ENCODE data around the gene CHD9NB. TPM values are rescaled to one million over a fixed set of nuclear protein-coding genes. Genes with fewer than 3 reads are reported as not detected.

Gene CHD9NB
- polyA plus RNA-seq, 6 donors from 2014 or later, result 0.16 TPM; not detected in 5

- ATAC-seq (ENCODE audit: low read depth in 2 of 2), result no peak
- H3K4me1 Mint-ChIP-seq, result no peaks in the 10 kb centered on the region
- peaks cover 0 to 11% (median 6%) of the 10 kb centered on the region in 7 donors for H3K9me3 Mint-ChIP-seq
Measured at GRCh38 chr16:53029971-53030370, 22.7 kb downstream of the CHD9NB start.

GRCh38 chr16:53024045-53024444 lies 28.7 kb downstream of the CHD9NB start:
- Mint-ChIP-seq H3K27me3 (peaks cover 2 to 16% (median 10%) of the 10 kb centered on the region in 3 donors), H3K27ac (peak overlapping the region in 1 of 6 donors; percentile 7), H3K9me3 (peaks cover 0 to under 1% (median 0%) of the 10 kb centered on the region in 7 donors), H3K4me1 (no peaks in the 10 kb centered on the region), H3K36me3 (no peaks in the 10 kb centered on the region), H3K4me3 (no peak overlapping the region)
- ATAC-seq (ENCODE audit: low read depth in 2 of 2) (no peak), DNase-seq (no peak)

More at GRCh38 chr16:53029971-53030370, 22.7 kb downstream of the CHD9NB start:
- DNase-seq, result no peak
- Mint-ChIP-seq H3K27me3 (peaks cover 21 to 25% (median 22%) of the 10 kb centered on the region in 3 donors), H3K4me3 (no peak overlapping the region), H3K36me3 (peaks cover 8 to 13% of the 10 kb centered on the region in 2 donors), H3K27ac (no peak overlapping the region)

GRCh38 chr16:53022374-53022773 lies 30.3 kb downstream of the CHD9NB start:
- H3K27ac Mint-ChIP-seq, result no peak overlapping the region
- DNase-seq (no peak), ATAC-seq (ENCODE audit: low read depth in 2 of 2) (no peak)
- peaks cover 0 to 16% (median 10%) of the 10 kb centered on the region in 3 donors for H3K27me3 Mint-ChIP-seq
- no peaks in the 10 kb centered on the region for H3K9me3 Mint-ChIP-seq
- no peaks in the 10 kb centered on the region for H3K36me3 Mint-ChIP-seq
- H3K4me3 Mint-ChIP-seq, result no peak overlapping the region
- H3K4me1 Mint-ChIP-seq, result no peaks in the 10 kb centered on the region

GRCh38 chr16:53018834-53019416 lies 33.8 kb downstream of the CHD9NB start:
- Mint-ChIP-seq H3K27ac (peak overlapping the region in 1 of 6 donors; percentile 1), H3K9me3 (peaks cover 0 to 7% (median 0%) of the 10 kb centered on the region in 7 donors), H3K36me3 (no peaks in the 10 kb centered on the region), H3K4me3 (no peak overlapping the region), H3K4me1 (no peaks in the 10 kb centered on the region), H3K27me3 (peaks cover 6 to 28% (median 19%) of the 10 kb centered on the region in 3 donors)
- ATAC-seq (ENCODE audit: low read depth in 2 of 2), result no peak
- DNase-seq, result no peak

GRCh38 chr16:53014287-53014686 lies 38.4 kb downstream of the CHD9NB start:
- H3K4me3 Mint-ChIP-seq, result no peak overlapping the region
- H3K27me3 Mint-ChIP-seq, result peaks cover 21 to 52% (median 31%) of the 10 kb centered on the region in 3 donors
- H3K4me1 Mint-ChIP-seq, result no peaks in the 10 kb centered on the region
- DNase-seq, result no peak
- no peaks in the 10 kb centered on the region for H3K36me3 Mint-ChIP-seq
- peaks cover 0 to 7% (median 2%) of the 10 kb centered on the region in 7 donors for H3K9me3 Mint-ChIP-seq
- ATAC-seq (ENCODE audit: low read depth in 2 of 2), result no peak
- H3K27ac Mint-ChIP-seq, result no peak overlapping the region

- DNase-seq (no peak), ATAC-seq (ENCODE audit: low read depth in 2 of 2) (no peak)
- H3K27ac Mint-ChIP-seq, result no peak overlapping the region
- peaks cover 21 to 43% (median 29%) of the 10 kb centered on the region in 3 donors for H3K27me3 Mint-ChIP-seq
- no peaks in the 10 kb centered on the region for H3K4me1 Mint-ChIP-seq
- H3K4me3 Mint-ChIP-seq, result no peak overlapping the region
- peaks cover 0 to 7% (median 1%) of the 10 kb centered on the region in 7 donors for H3K9me3 Mint-ChIP-seq
- H3K36me3 Mint-ChIP-seq, result no peaks in the 10 kb centered on the region
Measured at GRCh38 chr16:53007095-53007494, 45.6 kb downstream of the CHD9NB start.

GRCh38 chr16:52997922-52998321 lies 54.8 kb downstream of the CHD9NB start:
- no peaks in the 10 kb centered on the region for H3K4me1 Mint-ChIP-seq
- no peak overlapping the region for H3K4me3 Mint-ChIP-seq
- H3K27ac Mint-ChIP-seq, result no peak overlapping the region
- H3K27me3 Mint-ChIP-seq, result peaks cover 7 to 23% (median 13%) of the 10 kb centered on the region in 3 donors
- ATAC-seq (ENCODE audit: low read depth in 2 of 2), result no peak
- H3K9me3 Mint-ChIP-seq, result peaks cover 0 to 16% (median 6%) of the 10 kb centered on the region in 7 donors
- H3K36me3 Mint-ChIP-seq, result no peaks in the 10 kb centered on the region
- no peak for DNase-seq

GRCh38 chr16:52994942-52995341 lies 57.8 kb downstream of the CHD9NB start:
- H3K9me3 Mint-ChIP-seq, result peaks cover 0 to 13% (median 6%) of the 10 kb centered on the region in 7 donors
- peaks cover 0 to 7% of the 10 kb centered on the region in 2 donors for H3K36me3 Mint-ChIP-seq
- ATAC-seq (ENCODE audit: low read depth in 2 of 2) (no peak), DNase-seq (no peak)
- H3K27ac Mint-ChIP-seq, result no peak overlapping the region
- H3K27me3 Mint-ChIP-seq, result peaks cover 7 to 16% (median 8%) of the 10 kb centered on the region in 3 donors
- no peaks in the 10 kb centered on the region for H3K4me1 Mint-ChIP-seq
- H3K4me3 Mint-ChIP-seq, result no peak overlapping the region

- H3K36me3 Mint-ChIP-seq, result peaks cover 0 to 7% of the 10 kb centered on the region in 2 donors
Measured at GRCh38 chr16:52993179-52993578, 59.5 kb downstream of the CHD9NB start.

GRCh38 chr16:52991572-52991971 lies 61.1 kb downstream of the CHD9NB start:
- no peak overlapping the region for H3K27ac Mint-ChIP-seq
- peaks cover 0 to 7% of the 10 kb centered on the region in 2 donors for H3K36me3 Mint-ChIP-seq
- no peak overlapping the region for H3K4me3 Mint-ChIP-seq
- H3K9me3 Mint-ChIP-seq, result peaks cover 0 to 6% (median 0%) of the 10 kb centered on the region in 7 donors
- peaks cover 10 to 23% (median 17%) of the 10 kb centered on the region in 3 donors for H3K27me3 Mint-ChIP-seq
- ATAC-seq (ENCODE audit: low read depth in 2 of 2) (no peak), DNase-seq (no peak)
- H3K4me1 Mint-ChIP-seq, result no peaks in the 10 kb centered on the region

More at GRCh38 chr16:52993179-52993578, 59.5 kb downstream of the CHD9NB start:
- no peak for DNase-seq
- Mint-ChIP-seq H3K4me3 (no peak overlapping the region), H3K9me3 (peaks cover 0 to 10% (median 0%) of the 10 kb centered on the region in 7 donors), H3K27ac (no peak overlapping the region), H3K27me3 (peaks cover 10 to 17% (median 16%) of the 10 kb centered on the region in 3 donors), H3K4me1 (no peaks in the 10 kb centered on the region)
- no peak for ATAC-seq (ENCODE audit: low read depth in 2 of 2)

Other genes with a start within 250 kb of the CHD9NB start
- gene CHD9, start 2.1 kb upstream of the CHD9NB start, polyA plus RNA-seq (ENCODE audit: low read depth in 6 of 6), result 100 to 1,000 TPM; 102 to 181 (median 115) TPM